ENCODE data around the gene L1CAM.

DNA sequence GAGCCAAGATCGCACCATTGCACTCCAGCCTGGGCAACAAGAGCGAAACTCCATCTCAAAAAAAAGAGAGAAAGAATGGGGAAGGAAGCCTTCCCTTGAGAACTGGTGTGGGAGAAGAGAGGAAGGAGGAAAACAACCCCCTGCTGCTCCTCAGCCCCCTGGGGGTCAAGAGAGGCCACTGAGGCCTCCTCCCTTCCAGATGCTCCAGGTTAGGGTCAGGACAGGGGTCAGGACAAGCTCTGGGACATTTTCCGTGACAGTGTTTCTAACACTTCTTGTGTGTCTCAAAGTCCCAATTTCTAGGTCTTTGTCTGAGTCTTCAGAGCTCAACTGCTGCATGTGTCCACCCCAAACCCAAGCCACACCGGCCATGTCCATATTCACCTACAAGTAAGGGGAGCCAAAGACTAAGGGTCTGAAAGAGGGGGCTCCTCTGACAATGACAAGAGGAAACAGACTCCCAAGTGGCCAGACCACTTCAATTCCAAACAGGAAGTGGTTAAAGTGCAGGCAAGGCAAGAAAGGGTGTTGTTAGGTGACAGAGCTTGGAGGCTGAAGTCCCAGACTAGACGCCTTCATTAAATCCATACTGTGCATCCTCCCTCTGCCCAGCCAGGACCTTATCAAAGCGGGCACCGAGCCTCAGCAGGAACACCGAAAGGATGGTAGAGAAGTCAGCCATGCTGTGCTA, 8.3 kb downstream of the L1CAM start:
- TF ChIP-seq, protein P1, sequence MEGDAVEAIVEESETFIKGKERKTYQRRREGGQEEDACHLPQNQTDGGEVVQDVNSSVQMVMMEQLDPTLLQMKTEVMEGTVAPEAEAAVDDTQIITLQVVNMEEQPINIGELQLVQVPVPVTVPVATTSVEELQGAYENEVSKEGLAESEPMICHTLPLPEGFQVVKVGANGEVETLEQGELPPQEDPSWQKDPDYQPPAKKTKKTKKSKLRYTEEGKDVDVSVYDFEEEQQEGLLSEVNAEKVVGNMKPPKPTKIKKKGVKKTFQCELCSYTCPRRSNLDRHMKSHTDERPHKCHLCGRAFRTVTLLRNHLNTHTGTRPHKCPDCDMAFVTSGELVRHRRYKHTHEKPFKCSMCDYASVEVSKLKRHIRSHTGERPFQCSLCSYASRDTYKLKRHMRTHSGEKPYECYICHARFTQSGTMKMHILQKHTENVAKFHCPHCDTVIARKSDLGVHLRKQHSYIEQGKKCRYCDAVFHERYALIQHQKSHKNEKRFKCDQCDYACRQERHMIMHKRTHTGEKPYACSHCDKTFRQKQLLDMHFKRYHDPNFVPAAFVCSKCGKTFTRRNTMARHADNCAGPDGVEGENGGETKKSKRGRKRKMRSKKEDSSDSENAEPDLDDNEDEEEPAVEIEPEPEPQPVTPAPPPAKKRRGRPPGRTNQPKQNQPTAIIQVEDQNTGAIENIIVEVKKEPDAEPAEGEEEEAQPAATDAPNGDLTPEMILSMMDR (IDR thresholded peaks at IDR 0.05) = no peak
- TF ChIP-seq EZH2 (IDR thresholded peaks at IDR 0.05) = no peak

All from neural progenitor cell (in vitro differentiated cells).